Psoas muscle (tissue), 8 donors: ENCODE results near the gene GOLGA8T. TPM values are rescaled to one million over a fixed set of nuclear protein-coding genes. Genes with fewer than 3 reads are reported as not detected.
"Not testable (repeated sequence)": the region's sequence is repeated elsewhere in the genome, so short reads cannot be mapped to it uniquely, and the experiment has no call there.

Experiments
- ATAC-seq, 4 donors: fragments of 200-7000 bp; cut with Tn5 transposase; one replicate each; pipeline ENCODE4 v1.9.1; 2020; ENCODE audit warnings: moderate library complexity in 3 of 4, mild to moderate bottlenecking in 2 of 4
- DNase-seq, 2 donors: peaks; one replicate each; pipeline ENCODE4 v3.0.0-alpha.2; 2020
- H3K27ac ChIP-seq: fragments of 200-600 bp; one replicate; pipeline ENCODE4 v1.8.0; 2022
- H3K27me3 ChIP-seq, 3 donors: fragments of 200-600 bp in 1 of 3; one replicate each; pipeline versions ENCODE4 v1.6.1 to v1.8.0; 2013 to 2022; ENCODE audit warnings: low read length in 2 of 3, mild to moderate bottlenecking in 2 of 3, moderate library complexity in 1 of 3; ENCODE audit not compliant: insufficient read depth in 3 of 3
- H3K36me3 ChIP-seq, 2 donors: fragments of 200-600 bp in 1 of 2; one replicate each; pipeline versions ENCODE4 v1.6.1 to v1.8.0; 2013 to 2022; ENCODE audit warnings: low read depth in 1 of 2, mild to moderate bottlenecking in 1 of 2, moderate library complexity in 1 of 2; ENCODE audit not compliant: insufficient read depth in 1 of 2
- H3K4me1 ChIP-seq: fragments of 200-600 bp; one replicate; pipeline ENCODE4 v1.8.0; 2022
- H3K4me3 ChIP-seq: fragments of 200-600 bp; one replicate; pipeline ENCODE4 v1.8.0; 2022; ENCODE audit warnings: mild to moderate bottlenecking
- H3K9me3 ChIP-seq: fragments of 200-600 bp; one replicate; pipeline ENCODE4 v1.8.0; 2022
- WGBS, 3 donors: extraction: QIAGEN DNeasy Blood & Tissue Kit; methylation state at CpG; one replicate each; pipeline versions ENCODE4 v1.1.6 to v1.1.7; 2013; 5-methylcytosine and 5-hydroxymethylcytosine counted together
- intact Hi-C, 2 donors: fragments of 100-400 bp; cut with DNase I; formaldehyde crosslinking; loops; one replicate each; pipeline versions ENCODE4 v1.11.0 to v1.14.2; 2022
- polyA plus RNA-seq, 3 donors: library from polyadenylated mRNA; stranded (reverse); fragments of 200-250 nt; gene quantifications; one replicate each; pipeline ENCODE4 v1.2.3, GENCODE V29; 2013
- total RNA-seq, 4 donors: library from RNA; stranded (reverse); fragmentation: NEBNext Ultra II Directional in 2 of 4; extraction: Animal tissue kit (Norgen Biotek cat#: 25700) in 2 of 4; gene quantifications; one replicate each; pipeline versions ENCODE4 v1.2.1 to v1.2.4, GENCODE V29; 2021 to 2023
- donor health status: healthy with polysubstance abuse.
- donor health status: DM: no; HTN: no; CAD: no; lungs with moderate emphysema.
- donor health status: Bipolar disorder and iron deficiency.
- donor health status: healthy.
- donor health status: DM: yes; HTN: yes; CAD: no.
- donor health status: DM: no; HTN: no; CAD: no.
- donor health status: DM: no; HTN: no; CAD: no.
- donor health status: DM: yes; HTN: yes; CAD: no.

Gene GOLGA8T
- total and polyA plus RNA-seq, 7 donors: 0.15 TPM; not detected in 6

DNA sequence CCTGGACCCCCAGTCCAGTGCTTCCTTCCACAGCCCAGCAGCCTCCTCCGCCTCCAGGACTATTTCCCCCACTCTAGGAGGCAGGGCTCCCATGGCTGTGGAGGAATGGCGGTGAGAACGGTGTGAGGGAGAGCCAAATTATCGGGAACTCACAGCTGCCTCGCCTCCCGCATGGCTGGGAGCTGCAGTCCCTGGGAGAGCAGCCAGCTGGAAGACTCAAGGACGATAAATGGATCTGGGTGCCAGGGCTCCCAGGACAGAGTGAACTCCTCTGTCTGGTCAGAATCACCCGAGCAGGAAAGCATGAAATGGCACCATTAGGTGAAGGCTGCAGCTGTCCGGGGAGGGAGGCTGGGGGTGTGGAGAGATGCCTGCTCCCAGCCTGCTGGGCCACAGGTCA lies 32.6 kb downstream of the GOLGA8T start:
- H3K4me1 ChIP-seq, intact Hi-C loops, H3K4me3 ChIP-seq, H3K27ac ChIP-seq, H3K27me3 ChIP-seq, H3K36me3 ChIP-seq, H3K9me3 ChIP-seq, DNase-seq: not testable (repeated sequence)
- WGBS, 3 donors: no CpG with 5 or more reads among the region's 9 CpGs
- ATAC-seq: peak in 3 of 4 donors; percentile 59 to 75 (median 72)

DNA sequence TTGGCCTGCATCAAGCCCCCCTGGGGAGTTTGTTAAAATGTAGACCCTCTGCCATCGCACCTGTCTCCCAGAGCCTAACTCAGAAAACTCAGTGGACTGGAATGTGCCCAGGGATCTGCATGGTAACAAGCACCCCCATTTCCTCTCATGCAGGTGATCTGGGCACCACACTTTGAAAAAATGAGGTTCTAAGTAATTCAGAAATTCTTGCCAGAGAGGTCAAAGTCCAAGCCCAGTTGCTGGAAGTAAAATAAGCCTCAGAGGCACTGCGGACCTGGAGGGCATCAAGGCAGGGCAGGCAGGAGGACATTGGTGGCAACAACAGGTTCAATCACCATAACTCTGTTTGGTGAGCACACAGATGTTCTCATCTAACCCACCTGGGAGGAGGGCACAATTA lies 33.0 kb downstream of the GOLGA8T start:
- WGBS, 3 donors: no CpG with 5 or more reads among the region's 2 CpGs
- intact Hi-C loops, H3K27ac ChIP-seq, H3K9me3 ChIP-seq, H3K4me3 ChIP-seq, H3K27me3 ChIP-seq, H3K36me3 ChIP-seq, ATAC-seq, H3K4me1 ChIP-seq, DNase-seq: not testable (repeated sequence)

DNA sequence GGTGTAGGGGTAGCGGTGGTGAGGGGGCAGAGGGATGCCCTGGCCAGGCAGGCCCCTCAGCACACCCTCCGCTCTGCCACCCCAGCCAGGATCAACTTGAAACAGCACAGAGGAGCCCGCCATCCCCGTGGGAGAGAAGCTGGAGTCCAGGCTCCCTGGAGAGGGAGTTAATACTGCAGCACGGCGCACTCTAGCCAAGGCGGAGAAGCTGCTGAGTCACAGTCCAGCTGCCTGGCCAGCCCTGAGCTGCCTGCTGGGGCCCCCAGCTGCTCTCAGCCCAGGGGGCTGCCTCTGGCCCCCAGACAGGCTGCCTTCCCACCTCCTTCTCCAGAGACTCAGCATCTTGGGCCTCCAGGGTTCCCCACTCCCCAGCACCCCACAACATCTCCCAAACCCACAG lies 36.6 kb downstream of the GOLGA8T start:
- H3K36me3 ChIP-seq, H3K4me1 ChIP-seq, H3K9me3 ChIP-seq, intact Hi-C loops, H3K4me3 ChIP-seq, H3K27me3 ChIP-seq, H3K27ac ChIP-seq, DNase-seq: not testable (repeated sequence)
- peak in 3 of 4 donors; percentile 39 to 44 (median 44) for ATAC-seq
- no CpG with 5 or more reads among the region's 7 CpGs for WGBS, 3 donors

DNA sequence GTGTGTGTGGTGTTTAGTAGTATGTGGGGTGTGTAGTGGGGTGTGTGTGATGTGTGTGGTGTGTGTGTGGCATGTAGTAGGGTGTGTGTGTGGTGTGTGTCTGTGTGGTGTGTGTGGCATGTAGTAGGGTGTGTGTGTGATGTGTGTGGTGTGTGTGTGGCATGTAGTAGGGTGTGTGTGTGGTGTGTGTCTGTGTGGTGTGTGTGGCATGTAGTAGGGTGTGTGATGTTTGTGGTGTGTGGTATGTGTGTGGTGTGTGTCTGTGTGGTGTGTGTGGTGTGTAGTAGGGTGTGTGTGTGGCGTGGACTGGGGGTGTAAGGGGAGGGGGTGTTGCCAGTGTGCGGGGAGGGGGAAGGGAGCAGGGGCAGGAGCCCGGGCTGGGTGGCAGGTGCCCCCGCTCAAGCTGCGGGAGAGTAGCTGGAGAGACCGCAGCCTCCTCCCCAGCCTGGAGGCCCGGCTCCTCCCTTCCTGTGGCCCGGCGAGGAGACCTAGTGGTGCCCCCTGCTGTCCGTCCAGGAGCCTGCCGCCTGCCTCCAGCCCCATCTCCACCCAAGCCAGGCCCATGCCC lies 38.3 kb downstream of the GOLGA8T start:
- intact Hi-C loops, H3K27ac ChIP-seq, H3K27me3 ChIP-seq, H3K9me3 ChIP-seq, H3K4me1 ChIP-seq, H3K4me3 ChIP-seq, H3K36me3 ChIP-seq: not testable (repeated sequence)
- peak; percentile 38 to 82 (median 72) for ATAC-seq
- WGBS, 3 donors: 12 to 32% (median 26%) methylated on average over 4 to 7 of the region's 11 CpGs
- peak; percentile 25 to 63 for DNase-seq

DNA sequence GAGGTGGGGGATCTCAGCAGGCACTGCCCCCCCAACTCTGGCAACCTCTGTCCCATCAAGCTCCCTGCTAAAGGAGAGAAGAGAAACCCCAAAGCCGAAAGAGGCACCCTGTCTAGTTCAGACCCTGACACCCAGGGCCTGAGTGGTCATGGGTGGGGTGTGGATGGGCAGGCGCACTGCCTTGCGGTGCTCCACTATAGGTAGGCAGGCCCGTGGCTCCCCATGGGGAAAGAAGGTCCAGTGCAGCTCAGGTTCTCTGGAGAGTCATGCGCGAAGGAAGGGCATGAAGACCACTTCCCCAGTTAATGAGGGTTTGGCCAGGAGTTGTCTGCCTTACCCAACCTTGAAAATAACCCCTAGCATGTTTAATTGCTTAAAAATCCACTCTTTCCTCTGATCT lies 40.4 kb downstream of the GOLGA8T start:
- ATAC-seq, H3K27ac ChIP-seq, H3K4me3 ChIP-seq, H3K4me1 ChIP-seq, H3K27me3 ChIP-seq, intact Hi-C loops, DNase-seq, H3K9me3 ChIP-seq, H3K36me3 ChIP-seq: not testable (repeated sequence)
- 80 to 96% (median 80%) methylated on average over 1 to 5 of the region's 6 CpGs for WGBS, 3 donors

DNA sequence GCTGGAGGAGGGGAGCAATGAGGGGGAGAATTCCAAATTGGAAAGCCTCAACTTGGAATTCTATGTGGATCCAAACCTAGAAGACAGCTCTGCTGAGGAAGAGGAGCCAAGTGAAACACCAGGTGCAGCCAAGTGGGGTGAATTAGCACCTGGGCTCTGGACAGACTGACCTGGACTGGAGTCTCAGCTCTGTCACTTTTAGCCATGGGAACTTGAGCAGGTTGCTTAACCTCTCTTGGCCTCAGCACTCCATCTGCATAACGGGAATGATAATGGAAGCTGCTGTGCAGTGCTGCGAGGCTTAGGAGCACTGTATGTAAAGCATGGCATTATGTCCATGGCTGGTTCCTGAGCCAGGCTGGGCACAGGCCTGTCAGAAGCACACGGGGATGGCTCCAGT lies 41.8 kb downstream of the GOLGA8T start:
- intact Hi-C loops, H3K9me3 ChIP-seq, H3K4me3 ChIP-seq, H3K4me1 ChIP-seq, H3K36me3 ChIP-seq, DNase-seq, ATAC-seq, H3K27ac ChIP-seq, H3K27me3 ChIP-seq: not testable (repeated sequence)
- 60 to 72% methylated on average over 2 of the region's 3 CpGs; no CpG with 5 or more reads in 1 of the 3 donors for WGBS, 3 donors

DNA sequence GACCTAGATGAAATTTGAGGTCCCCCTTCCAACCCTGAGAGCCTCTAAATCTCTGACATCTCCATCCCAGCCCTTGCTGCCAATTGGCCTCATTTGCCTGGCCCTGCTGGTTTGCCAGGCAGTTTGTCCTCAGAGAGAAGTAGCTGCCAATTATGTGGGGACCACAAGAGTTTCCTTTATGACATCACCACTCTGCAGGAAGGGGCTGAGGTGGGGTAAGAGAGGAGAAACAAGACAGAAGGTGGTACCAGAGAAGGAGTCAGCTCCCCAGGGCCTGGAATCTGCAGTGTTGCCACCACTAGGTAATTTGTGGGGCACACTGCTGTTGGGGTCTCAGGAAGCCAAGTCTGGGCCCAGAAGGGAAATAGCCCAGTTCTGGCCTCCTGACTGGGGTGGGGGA lies 45.0 kb downstream of the GOLGA8T start:
- H3K27ac ChIP-seq, intact Hi-C loops, H3K4me3 ChIP-seq, H3K9me3 ChIP-seq, H3K27me3 ChIP-seq, DNase-seq, H3K4me1 ChIP-seq, ATAC-seq, H3K36me3 ChIP-seq: not testable (repeated sequence)

DNA sequence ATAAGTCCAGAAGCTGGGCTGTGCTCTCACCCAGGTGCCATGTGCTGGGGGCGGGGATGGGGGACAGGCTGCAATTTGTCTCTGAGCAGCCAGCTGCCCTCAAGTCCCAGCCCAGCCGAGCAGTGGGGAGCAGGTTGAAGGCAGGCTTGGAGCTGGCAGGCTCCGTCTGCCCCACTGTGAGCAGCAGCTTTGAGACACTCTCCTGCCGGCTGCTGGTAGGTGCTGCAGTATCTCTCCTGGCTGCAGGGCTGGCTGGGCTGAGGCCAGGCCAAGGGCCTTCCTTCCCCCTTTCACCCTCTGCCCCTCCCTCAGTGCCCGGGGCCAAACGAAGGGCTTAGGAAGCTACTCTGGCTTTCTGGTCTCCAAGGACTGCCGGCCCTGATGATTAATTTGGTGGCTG lies 50.6 kb downstream of the GOLGA8T start:
- DNase-seq, H3K27ac ChIP-seq, H3K4me1 ChIP-seq, ATAC-seq, H3K9me3 ChIP-seq, intact Hi-C loops, H3K27me3 ChIP-seq, H3K4me3 ChIP-seq, H3K36me3 ChIP-seq: not testable (repeated sequence)
- WGBS, 3 donors: no CpG with 5 or more reads among the region's 7 CpGs

DNA sequence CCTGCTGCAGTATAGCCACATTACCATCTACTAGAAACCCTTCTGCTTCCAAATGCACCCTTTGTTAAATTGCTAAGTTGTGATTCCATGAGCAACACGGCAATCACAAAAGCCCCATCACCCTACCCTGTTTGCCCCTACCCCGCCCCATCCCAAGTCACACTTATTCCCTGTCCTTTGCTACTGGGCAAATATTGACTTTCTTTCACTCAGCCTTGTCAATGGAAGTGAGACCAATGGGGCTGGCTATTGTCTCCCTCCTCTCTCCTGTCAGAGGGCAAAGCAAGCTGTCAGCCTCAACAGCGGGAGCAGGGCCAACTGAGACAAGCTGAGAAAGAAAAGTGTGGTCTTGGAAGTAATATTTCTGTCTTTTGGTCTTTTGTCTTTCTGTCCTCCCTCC lies 52.6 kb downstream of the GOLGA8T start:
- H3K9me3 ChIP-seq, H3K4me1 ChIP-seq, H3K36me3 ChIP-seq, DNase-seq, ATAC-seq, H3K27ac ChIP-seq, H3K27me3 ChIP-seq, intact Hi-C loops, H3K4me3 ChIP-seq: not testable (repeated sequence)
- WGBS, 3 donors: 71 to 81% (median 79%) methylated on average over 2 of the region's 3 CpGs

DNA sequence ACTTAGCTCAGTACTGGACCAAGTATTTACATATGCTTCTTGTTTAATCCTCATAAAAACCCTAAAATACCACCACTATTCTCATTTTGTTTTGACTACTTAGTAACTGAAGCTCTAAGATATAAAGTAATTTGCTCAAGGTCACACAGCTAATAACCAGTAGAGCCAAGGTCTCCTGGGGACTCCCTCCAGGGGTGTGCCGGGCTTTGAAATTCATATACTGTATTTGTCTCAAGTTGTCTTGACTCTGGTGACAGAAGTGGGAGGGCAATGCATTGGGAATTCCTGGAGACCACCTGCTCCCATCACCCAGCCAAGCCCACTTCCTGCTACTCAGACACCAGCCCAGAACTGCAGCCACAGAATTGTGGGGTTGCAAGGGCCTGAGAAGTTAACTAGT lies 54.9 kb downstream of the GOLGA8T start:
- H3K27me3 ChIP-seq, H3K9me3 ChIP-seq, H3K4me1 ChIP-seq, H3K27ac ChIP-seq, DNase-seq, H3K4me3 ChIP-seq, intact Hi-C loops, H3K36me3 ChIP-seq, ATAC-seq: not testable (repeated sequence)
- WGBS, 3 donors: 70 to 77% (median 71%) methylated on average over 1 of the region's 1 CpG

DNA sequence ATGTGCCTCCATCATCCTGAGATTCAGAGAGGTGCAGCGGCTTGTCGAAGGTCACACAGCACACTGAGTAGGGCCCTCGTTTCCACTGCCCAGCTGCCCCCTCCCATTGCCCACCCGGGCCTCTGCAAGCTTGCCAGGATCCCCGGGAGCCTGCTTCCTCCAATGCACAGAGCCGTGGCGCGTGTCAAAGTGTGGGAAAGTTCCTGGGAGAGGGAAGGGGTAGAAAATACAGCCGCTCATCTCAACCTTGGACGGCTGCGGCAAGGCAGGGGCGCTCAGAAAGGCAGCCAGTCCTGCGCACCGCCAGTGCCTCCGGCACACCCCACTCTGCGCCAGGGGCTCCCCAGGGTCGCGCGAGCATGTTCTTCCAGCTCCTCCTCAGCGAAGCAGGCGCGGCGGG lies 56.3 kb downstream of the GOLGA8T start:
- H3K27ac ChIP-seq, H3K27me3 ChIP-seq, H3K36me3 ChIP-seq, H3K4me3 ChIP-seq, intact Hi-C loops, H3K9me3 ChIP-seq, ATAC-seq, H3K4me1 ChIP-seq, DNase-seq: not testable (repeated sequence)
- 4 to 10% (median 9%) methylated on average over 6 of the region's 23 CpGs for WGBS, 3 donors

DNA sequence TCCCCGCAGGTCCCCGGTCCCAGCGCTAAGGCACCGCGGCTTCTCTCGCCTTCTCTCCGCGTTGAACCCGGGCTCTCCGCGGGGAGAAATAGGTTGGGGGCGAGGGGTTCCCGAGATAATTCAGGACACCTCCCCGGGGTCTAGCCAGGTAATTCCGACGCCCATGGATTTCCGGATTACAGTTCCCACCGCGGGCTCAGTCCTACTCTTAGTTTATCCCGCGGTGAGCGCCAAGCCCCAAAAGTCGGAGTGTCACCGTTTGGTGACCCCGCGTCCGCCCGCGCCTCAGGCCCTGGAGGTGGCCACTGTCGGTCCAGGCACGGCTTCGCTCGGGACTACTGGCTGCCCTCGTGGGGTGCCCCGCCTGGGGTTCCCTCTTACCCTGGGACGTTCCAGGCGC lies 56.8 kb downstream of the GOLGA8T start:
- not testable (repeated sequence) for DNase-seq

More for the DNA sequence above, 56.8 kb downstream of the GOLGA8T start:
- intact Hi-C loops, H3K9me3 ChIP-seq, H3K27ac ChIP-seq, H3K4me1 ChIP-seq, H3K36me3 ChIP-seq, H3K4me3 ChIP-seq, H3K27me3 ChIP-seq: not testable (repeated sequence)
- WGBS, 3 donors: 0 to 1% (median 0%) methylated on average over 15 to 16 of the region's 37 CpGs
- ATAC-seq: peak in 1 of 4 donors; percentile 42
